Endothelial cell of umbilical vein (primary cell): ENCODE results near the gene IKZF1. TPM values are rescaled to one million over a fixed set of nuclear protein-coding genes. Genes with fewer than 3 reads are reported as not detected.

Experiments used
- BruUV-seq: library from RNA; stranded (reverse); fragments of 400-500 nt; replicated peaks from 2 replicates; lab custom pipeline; 2021; lab: Mats Ljungman, UMichigan
- CTCF ChIA-PET: fragments of 300-600, 350-600 bp; sonication (Branson Sonifier 250); formaldehyde crosslinking; loops from one replicate; lab custom pipeline; 2021; ENCODE audit warnings: antibody characterized with exemption, inconsistent platforms; lab: Charles Lee
- POLR2A ChIA-PET: fragments of 300-600, 350-600 bp; sonication (Branson Sonifier 250); formaldehyde crosslinking; loops from one replicate; lab custom pipeline; 2021; ENCODE audit warnings: antibody characterized with exemption, inconsistent platforms; lab: Charles Lee
- DNase-seq: peaks from one replicate; pipeline ENCODE4 v3.0.0-alpha.2; 2011; ENCODE audit warnings: low read depth, low spot score
- FAIRE-seq: peaks from 2 replicates; lab custom pipeline; 2011; peaks lifted over from hg19 to GRCh38; lab: Jason Lieb, UNC
- H2AFZ ChIP-seq: 2 replicates; pipeline ENCODE4 v1.6.0; 2012; ENCODE audit warnings: low read depth, low read length, control low read depth, inconsistent platforms
- H3K27ac ChIP-seq: 2 replicates; pipeline ENCODE4 v1.5.1; 2011; ENCODE audit warnings: low read depth, mild to moderate bottlenecking, control low read depth, low read length, moderate library complexity; ENCODE audit not compliant: insufficient read depth
- H3K27me3 ChIP-seq, 2 experiments: 2 replicates each; pipeline versions ENCODE4 v1.6.0 to v1.6.1; 2011; ENCODE audit warnings: low read length in 2 of 2, mixed read lengths in 1 of 2; ENCODE audit not compliant: control insufficient read depth in 2 of 2, insufficient read depth in 2 of 2
- H3K36me3 ChIP-seq, 2 experiments: 2 replicates in 1 of 2; 3 replicates in 1 of 2; pipeline ENCODE4 v1.5.1; 2011; ENCODE audit warnings: low read length in 2 of 2, mild to moderate bottlenecking in 1 of 2, moderate library complexity in 1 of 2; ENCODE audit not compliant: control insufficient read depth in 2 of 2, insufficient read depth in 2 of 2; ENCODE audit errors: extremely low read depth in 1 of 2
- H3K4me1 ChIP-seq: 3 replicates; pipeline ENCODE4 v1.5.1; 2011; ENCODE audit warnings: mild to moderate bottlenecking, low read length; ENCODE audit not compliant: control insufficient read depth, insufficient read depth; ENCODE audit errors: extremely low read depth
- H3K4me2 ChIP-seq: 2 replicates; pipeline ENCODE4 v1.6.1; 2011; ENCODE audit warnings: low read length, control low read depth, mixed read lengths; ENCODE audit not compliant: insufficient read depth
- H3K4me3 ChIP-seq, 3 experiments: fragments of 200-600 bp in 1 of 3; sonication (generic), shearing (Covaris generic) in 1 of 3; replicated peaks in 1 of 3; 2 replicates each; pipeline ENCODE4 v1.5.1; 2011 to 2016; ENCODE audit warnings: control low read depth in 3 of 3, low read length in 3 of 3, mild to moderate bottlenecking in 2 of 3, inconsistent platforms in 1 of 3, low read depth in 1 of 3, moderate library complexity in 1 of 3; ENCODE audit not compliant: insufficient read depth in 1 of 3
- H3K79me2 ChIP-seq: 2 replicates; pipeline ENCODE4 v1.6.0; 2012; ENCODE audit warnings: low read length, inconsistent platforms; ENCODE audit not compliant: control insufficient read depth, insufficient read depth
- H3K9ac ChIP-seq: replicated peaks from 2 replicates; pipeline ENCODE3; 2011; ENCODE audit warnings: low read length, control low read depth; ENCODE audit not compliant: insufficient read depth; ENCODE audit errors: extremely low read depth
- H3K9me1 ChIP-seq: replicated peaks from 3 replicates; pipeline ENCODE4 v1.6.0; 2011; ENCODE audit warnings: mild to moderate bottlenecking, low read length; ENCODE audit not compliant: control insufficient read depth, insufficient read depth; ENCODE audit errors: extremely low read depth
- H3K9me3 ChIP-seq: replicated peaks from 2 replicates; pipeline ENCODE4 v1.5.1; 2012; ENCODE audit warnings: low read length, inconsistent platforms; ENCODE audit not compliant: control insufficient read depth, insufficient read depth
- H4K20me1 ChIP-seq: replicated peaks from 2 replicates; pipeline ENCODE3; 2011; ENCODE audit warnings: mild to moderate bottlenecking, low read length; ENCODE audit not compliant: control insufficient read depth, insufficient read depth; ENCODE audit errors: extremely low read depth
- CTCF ChIP-seq, 2 donors: IDR thresholded peaks; 1 replicate in 1 of 2; 2 replicates in 1 of 2; pipeline ENCODE4 v1.5.1; 2011; ENCODE audit warnings: low read length in 2 of 2, mild to moderate bottlenecking in 2 of 2, moderate library complexity in 2 of 2, control low read depth in 1 of 2, inconsistent platforms in 1 of 2, low read depth in 1 of 2; ENCODE audit not compliant: insufficient read depth in 1 of 2; ENCODE audit errors: extremely low read depth in 1 of 2
- EZH2 ChIP-seq: IDR thresholded peaks from 2 replicates; pipeline ENCODE4 v1.6.1; 2012; ENCODE audit warnings: borderline replicate concordance, low read depth, mild to moderate bottlenecking, moderate library complexity, low read length, inconsistent platforms; ENCODE audit not compliant: severe bottlenecking
- FOS ChIP-seq: IDR thresholded peaks from 2 replicates; pipeline ENCODE4 v1.6.1; 2011; ENCODE audit warnings: mild to moderate bottlenecking, low read length, moderate library complexity, borderline replicate concordance; ENCODE audit not compliant: insufficient read depth
- GATA2 ChIP-seq: IDR thresholded peaks from 2 replicates; pipeline ENCODE4 v1.7.0; 2011; ENCODE audit warnings: low read depth, mild to moderate bottlenecking, moderate library complexity, mixed read lengths, low read length; ENCODE audit not compliant: insufficient read length, insufficient read depth
- JUN ChIP-seq: IDR thresholded peaks from 2 replicates; pipeline ENCODE4 v1.6.1; 2011; ENCODE audit warnings: borderline replicate concordance, low read depth; ENCODE audit not compliant: insufficient read length, insufficient read depth
- MYC ChIP-seq: IDR thresholded peaks from one replicate; pipeline ENCODE4 v1.6.1; 2011; ENCODE audit warnings: mild to moderate bottlenecking, low read depth, low read length
- POLR2A ChIP-seq: IDR thresholded peaks from 2 replicates; pipeline ENCODE4 v1.6.1; 2012; ENCODE audit warnings: low read depth, mild to moderate bottlenecking, control low read depth, low read length
- POLR2AphosphoS5 ChIP-seq: IDR thresholded peaks from 2 replicates; pipeline ENCODE4 v1.6.1; 2012; ENCODE audit warnings: low read depth, mild to moderate bottlenecking, control low read depth, low read length, moderate library complexity; ENCODE audit not compliant: insufficient read depth
- dilution Hi-C: fragments of 300-500 bp; cut with MboI; formaldehyde crosslinking; loops from one replicate; pipeline ENCODE4 v1.15.0; 2019; ENCODE audit warnings: low sequenced_read_pairs; ENCODE audit not compliant: extremely low pct_ligation_motif_present
- intact Hi-C: fragments of 100-400 bp; cut with micrococcal nuclease; formaldehyde crosslinking; loops from one replicate; pipeline ENCODE4 v1.10.0; 2022
- polyA plus RNA-seq, 4 experiments: library from polyadenylated mRNA; depleted of rRNA in 3 of 4; stranded (reverse) in 3 of 4; unstranded in 1 of 4; fragments of >200 nt; gene quantifications; 2 replicates each; pipeline versions ENCODE4 v1.2.1 to v1.2.3, GENCODE V29; 2011 to 2012; ENCODE audit warnings: missing spikeins in 1 of 4
- total RNA-seq: library from RNA; stranded (reverse); gene quantifications from 2 replicates; pipeline ENCODE4 v1.2.3, GENCODE V29; 2021
- TF ChIP-seq, protein P1 (sequence below): IDR thresholded peaks from 2 replicates; pipeline ENCODE4 v1.6.1; 2011; ENCODE audit not compliant: insufficient read depth, insufficient read length

The IKZF1 gene
- total and polyA plus RNA-seq, 2 donors (not counting 3 experiments of a cell fraction or from before 2014, with no cell fraction given) = 0.01 to 0.20 TPM

DNA sequence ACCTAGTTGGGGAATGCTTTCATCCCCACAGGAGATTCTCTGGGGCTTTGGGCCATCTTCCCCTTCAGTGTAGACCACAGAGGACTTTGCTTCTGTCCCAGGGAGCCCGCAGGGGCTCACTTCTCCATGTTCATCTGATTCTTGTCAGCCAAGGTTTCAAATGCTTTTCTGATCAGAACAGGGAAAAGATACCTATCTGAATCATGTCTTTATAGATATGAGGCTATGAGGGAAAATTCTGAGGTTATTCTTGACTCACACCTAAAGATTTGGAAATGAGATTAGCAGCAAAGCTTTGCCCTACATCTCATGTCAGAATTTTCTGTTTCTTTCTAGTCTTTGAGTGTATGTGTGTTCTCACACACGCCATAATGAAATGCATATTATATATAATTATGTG, 92.3 kb downstream of the IKZF1 start:
- H3K27ac ChIP-seq = no peak overlapping the region
- no peak for FAIRE-seq
- H3K9me3 ChIP-seq = no peaks in the 10 kb centered on the region
- no peak overlapping the region for H3K4me3 ChIP-seq
- no peak overlapping the region for H2AFZ ChIP-seq
- CTCF ChIA-PET = no interaction called here
- H3K27me3 ChIP-seq = peaks cover 19 to 46% of the 10 kb centered on the region in 2 experiments
- no peaks in the 10 kb centered on the region for H3K4me1 ChIP-seq
- no peak overlapping the region for H3K9ac ChIP-seq
- H3K79me2 ChIP-seq = no peaks in the 10 kb centered on the region
- no peaks in the 10 kb centered on the region for H3K36me3 ChIP-seq
- H3K4me2 ChIP-seq = no peak overlapping the region
- no peak for TF ChIP-seq POLR2A
- no peak for TF ChIP-seq GATA2
- TF ChIP-seq JUN = no peak
- no peak for TF ChIP-seq CTCF (IDR thresholded peaks at IDR 0.05; ENCODE audit: extremely low read depth in 1 of 2, insufficient read depth in 1 of 2, low read depth in 1 of 2, low read length in 2 of 2)
- no peak for TF ChIP-seq MYC
- no peak for TF ChIP-seq FOS
- TF ChIP-seq, protein P1, sequence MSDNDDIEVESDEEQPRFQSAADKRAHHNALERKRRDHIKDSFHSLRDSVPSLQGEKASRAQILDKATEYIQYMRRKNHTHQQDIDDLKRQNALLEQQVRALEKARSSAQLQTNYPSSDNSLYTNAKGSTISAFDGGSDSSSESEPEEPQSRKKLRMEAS = no peak
- no peak for TF ChIP-seq EZH2
- no peak for TF ChIP-seq POLR2AphosphoS5
- BruUV-seq = no TSS peak
- intact Hi-C loops = no loop called here
- POLR2A ChIA-PET = no interaction called here
- H3K9me1 ChIP-seq = no peaks in the 10 kb centered on the region
- H4K20me1 ChIP-seq = no peaks in the 10 kb centered on the region
- dilution Hi-C loops = no loop called here
- DNase-seq = no peak
